ENCODE measurements around the gene PHLDA3.

PHLDA3 gene

DNA sequence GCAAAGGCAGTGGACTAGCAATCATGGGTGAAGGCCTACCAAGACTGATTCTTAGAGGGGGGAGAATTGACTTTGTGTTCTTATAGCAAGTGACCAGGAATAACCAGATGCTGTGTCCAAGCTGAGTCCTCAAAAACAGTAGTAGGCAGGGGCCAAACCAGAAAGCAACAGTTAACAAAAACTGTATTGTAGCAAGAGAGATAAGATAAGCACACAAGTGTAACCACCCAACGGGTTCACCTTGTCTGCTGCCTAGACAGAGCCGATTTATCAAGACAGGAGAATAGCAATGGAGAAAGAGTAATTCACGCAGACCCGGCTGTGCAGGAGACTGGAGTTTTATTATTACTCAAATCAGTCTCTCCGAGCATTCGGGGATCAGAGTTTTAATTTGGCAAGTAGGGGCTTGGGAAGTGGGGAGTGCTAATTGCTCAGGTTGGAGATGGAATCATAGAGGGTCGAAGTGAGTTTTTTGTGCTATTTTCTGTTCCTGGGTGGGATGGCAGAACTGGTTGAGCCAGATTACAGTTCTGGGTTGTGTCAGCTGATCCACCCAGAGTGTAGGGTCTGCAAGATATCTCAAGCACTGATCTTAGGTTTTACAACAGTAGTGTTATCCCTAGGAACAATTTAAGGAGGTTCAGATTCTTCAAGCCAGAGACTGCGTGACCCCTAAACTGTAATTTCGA is 46.2 kb upstream of the PHLDA3 start:
- Histone ChIP-seq H3K9me3 (no peaks in the 10 kb centered on the region), H3K27me3 (no peaks in the 10 kb centered on the region), H3K4me1 (peaks cover 0 to 26% (median 18%) of the 10 kb centered on the region in 4 donors), H3K36me3 (no peaks in the 10 kb centered on the region), H3K27ac (no peak overlapping the region), H3K4me3 (no peak overlapping the region)
- peak; percentile 2 to 6 for DNase-seq
- intact Hi-C loops (cut with DNase I; ENCODE audit: low total_unique reads): loop anchor here (5.0 kb wide), 1 partner anchor 263 kb away; no protein-coding TSS in a partner anchor
- TF ChIP-seq CTCF (IDR thresholded peaks at IDR 0.05): no peak

- intact Hi-C loops (cut with DNase I; ENCODE audit: low total_unique reads): no loop called here
Observed at GRCh38 chr1:201514466-201514865, 45.5 kb upstream of the PHLDA3 start.

GRCh38 chr1:201513498-201514243 is 44.7 kb upstream of the PHLDA3 start:
- Histone ChIP-seq H3K4me3 (no peak overlapping the region), H3K36me3 (no peaks in the 10 kb centered on the region), H3K9me3 (no peaks in the 10 kb centered on the region), H3K27ac (peak overlapping the region in 1 of 2 donors; percentile 21), H3K4me1 (peaks cover 0 to 27% (median 18%) of the 10 kb centered on the region in 4 donors), H3K27me3 (no peaks in the 10 kb centered on the region)
- intact Hi-C loops (cut with DNase I; ENCODE audit: low total_unique reads): loop anchor here (2.0 kb wide), 1 partner anchor 65 kb away; no protein-coding TSS in a partner anchor
- DNase-seq: peak; percentile 6 to 16
- TF ChIP-seq CTCF (IDR thresholded peaks at IDR 0.05): no peak

More at GRCh38 chr1:201514466-201514865, 45.5 kb upstream of the PHLDA3 start:
- H3K9me3 ChIP-seq: no peaks in the 10 kb centered on the region
- no peak overlapping the region for H3K4me3 ChIP-seq
- H3K36me3 ChIP-seq: no peaks in the 10 kb centered on the region
- no peak overlapping the region for H3K27ac ChIP-seq
- no peak for TF ChIP-seq CTCF (IDR thresholded peaks at IDR 0.05)
- no peaks in the 10 kb centered on the region for H3K27me3 ChIP-seq
- DNase-seq: peak; percentile 3 to 45
- H3K4me1 ChIP-seq: peaks cover 0 to 26% (median 18%) of the 10 kb centered on the region in 4 donors

DNA sequence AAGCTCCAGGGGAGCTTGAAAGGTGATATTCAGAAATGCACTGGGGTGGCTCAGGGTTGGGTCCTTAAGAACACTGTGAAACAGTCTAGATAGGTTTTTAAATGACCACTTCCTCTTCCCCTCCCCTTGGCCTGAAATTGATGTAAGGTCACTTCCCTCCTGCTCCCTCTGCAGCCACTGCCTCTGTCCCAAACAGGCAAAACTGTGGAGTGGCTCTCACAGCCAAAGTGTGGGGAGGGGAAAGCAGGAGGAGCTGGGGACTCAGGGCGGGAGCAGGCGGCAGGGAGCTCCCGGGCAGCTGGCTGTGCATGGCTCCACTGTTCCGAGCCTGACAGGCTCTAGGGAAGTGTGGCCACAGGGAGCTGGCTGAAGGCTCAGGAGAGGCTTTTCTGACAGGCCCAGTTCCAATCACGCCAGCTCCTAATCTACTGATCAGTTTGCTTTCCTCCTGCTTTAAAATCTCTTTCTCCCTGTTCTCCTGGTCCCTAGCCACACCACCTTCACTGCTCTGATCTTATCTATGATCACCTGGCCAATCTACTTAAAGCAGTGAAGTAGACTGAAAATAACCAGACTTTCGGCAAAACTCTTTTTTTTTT is 43.1 kb upstream of the PHLDA3 start:
- intact Hi-C loops (cut with DNase I; ENCODE audit: low total_unique reads): loop anchor here (1.0 to 2.0 kb wide), 2 partner anchors 30 to 63 kb away; no protein-coding TSS in a partner anchor
- H3K27ac ChIP-seq: peak overlapping the region; percentile 57 to 65
- peaks cover 0 to 42% (median 29%) of the 10 kb centered on the region in 4 donors for H3K4me1 ChIP-seq
- no peak overlapping the region for H3K4me3 ChIP-seq
- H3K27me3 ChIP-seq: no peaks in the 10 kb centered on the region
- DNase-seq: peak; percentile 61 to 84
- no peaks in the 10 kb centered on the region for H3K9me3 ChIP-seq
- H3K36me3 ChIP-seq: no peaks in the 10 kb centered on the region
- TF ChIP-seq CTCF (IDR thresholded peaks at IDR 0.05): no peak

GRCh38 chr1:201511396-201511940 is 42.5 kb upstream of the PHLDA3 start:
- peak overlapping the region; percentile 57 to 65 for H3K27ac ChIP-seq
- H3K4me1 ChIP-seq: peaks cover 0 to 42% (median 29%) of the 10 kb centered on the region in 4 donors
- H3K27me3 ChIP-seq: no peaks in the 10 kb centered on the region
- H3K9me3 ChIP-seq: no peaks in the 10 kb centered on the region
- peak; percentile 19 to 63 for DNase-seq
- intact Hi-C loops (cut with DNase I; ENCODE audit: low total_unique reads): no loop called here
- H3K36me3 ChIP-seq: no peaks in the 10 kb centered on the region
- no peak overlapping the region for H3K4me3 ChIP-seq
- TF ChIP-seq CTCF (IDR thresholded peaks at IDR 0.05): no peak
